Measurements from ENCODE around the gene SPPL2B.
"Not testable (repeated sequence)": the region's sequence is repeated elsewhere in the genome, so short reads cannot be mapped to it uniquely, and the experiment has no call there.

The SPPL2B gene

GRCh38 chr19:2385053-2385721 is 56.7 kb downstream of the SPPL2B start:
- DNase-seq = no peak

- DNase-seq = no peak
Observed at GRCh38 chr19:2387367-2388288, 59.1 kb downstream of the SPPL2B start.

- no peak for DNase-seq
Observed at GRCh38 chr19:2389594-2389993, 61.1 kb downstream of the SPPL2B start.

GRCh38 chr19:2391118-2391725 is 62.7 kb downstream of the SPPL2B start:
- DNase-seq = peak; percentile 76

GRCh38 chr19:2392366-2392765 is 63.9 kb downstream of the SPPL2B start:
- no peak for DNase-seq

GRCh38 chr19:2392899-2393298 is 64.4 kb downstream of the SPPL2B start:
- DNase-seq = peak; percentile 15

- no peak for DNase-seq
Observed at GRCh38 chr19:2394054-2394441, 65.6 kb downstream of the SPPL2B start.

GRCh38 chr19:2394442-2395292 is 66.2 kb downstream of the SPPL2B start:
- no peak for DNase-seq

GRCh38 chr19:2395293-2395829 is 66.9 kb downstream of the SPPL2B start:
- not testable (repeated sequence) for DNase-seq

GRCh38 chr19:2397173-2397572 is 68.7 kb downstream of the SPPL2B start:
- not testable (repeated sequence) for DNase-seq

- no peak for DNase-seq
Observed at GRCh38 chr19:2398735-2399305, 70.3 kb downstream of the SPPL2B start.

- DNase-seq = no peak
Observed at GRCh38 chr19:2399582-2399981, 71.1 kb downstream of the SPPL2B start.
